Caco-2 (cell line): Measurements from ENCODE around the gene LRP6. TPM values are rescaled to one million over a fixed set of nuclear protein-coding genes. Genes with fewer than 3 reads are reported as not detected.

Experiments
- BruUV-seq: library from RNA; stranded (reverse); fragments of 400-500 nt; replicated peaks from 2 replicates; lab custom pipeline; 2021; lab: Mats Ljungman, UMichigan
- CTCF ChIA-PET: fragments of 300-600 bp; sonication (Branson Sonifier 250); formaldehyde crosslinking; loops from one replicate; lab custom pipeline; 2022; ENCODE audit warnings: antibody characterized with exemption; lab: Charles Lee
- POLR2A ChIA-PET: fragments of 300-600 bp; sonication (Branson Sonifier 250); formaldehyde crosslinking; loops from one replicate; lab custom pipeline; 2022; ENCODE audit warnings: antibody characterized with exemption; lab: Charles Lee
- DNase-seq, 2 experiments: peaks; one replicate each; pipeline versions ENCODE4 v3.0.0 to v3.0.0-alpha.2; 2020 to 2022
- H3K27me3 ChIP-seq: replicated peaks from 2 replicates; pipeline ENCODE4 v1.6.0; 2011; ENCODE audit warnings: low read length; ENCODE audit not compliant: control insufficient read depth, insufficient read depth
- H3K36me3 ChIP-seq: 2 replicates; pipeline ENCODE4 v1.5.1; 2011; ENCODE audit warnings: low read length; ENCODE audit not compliant: control insufficient read depth, insufficient read depth
- H3K4me1 ChIP-seq: fragments of 250-450 bp; sonication (Bioruptor Pico); 2 replicates; pipeline ENCODE4 v1.5.1; 2020; ENCODE audit warnings: mild to moderate bottlenecking
- H3K4me3 ChIP-seq: 2 replicates; pipeline ENCODE4 v1.5.1; 2011; ENCODE audit warnings: low read depth, mild to moderate bottlenecking, control low read depth, low read length
- H3K9me3 ChIP-seq: fragments of 250-450 bp; sonication (Bioruptor Pico); 2 replicates; pipeline ENCODE4 v1.5.1; 2020; ENCODE audit warnings: mild to moderate bottlenecking, moderate library complexity
- H3K27ac Mint-ChIP-seq: one replicate; pipeline ENCODE4 v1.8.0; 2022; ENCODE audit warnings: mixed read lengths; ENCODE audit not compliant: unreplicated experiment
- H3K27me3 Mint-ChIP-seq: one replicate; pipeline ENCODE4 v1.8.0; 2022; ENCODE audit warnings: mixed read lengths; ENCODE audit not compliant: insufficient read depth, unreplicated experiment
- H3K36me3 Mint-ChIP-seq: one replicate; pipeline ENCODE4 v1.8.0; 2022; ENCODE audit warnings: mild to moderate bottlenecking, mixed read lengths; ENCODE audit not compliant: insufficient read depth, unreplicated experiment
- H3K4me1 Mint-ChIP-seq: one replicate; pipeline ENCODE4 v1.8.0; 2022; ENCODE audit warnings: low read depth, mixed read lengths; ENCODE audit not compliant: unreplicated experiment
- H3K4me3 Mint-ChIP-seq: one replicate; pipeline ENCODE4 v1.8.0; 2022; ENCODE audit warnings: mild to moderate bottlenecking, moderate library complexity, mixed read lengths; ENCODE audit not compliant: unreplicated experiment
- H3K9me3 Mint-ChIP-seq: one replicate; pipeline ENCODE4 v1.8.0; 2022; ENCODE audit warnings: mixed read lengths; ENCODE audit not compliant: unreplicated experiment
- intact Hi-C: fragments of 100-400 bp; cut with micrococcal nuclease; formaldehyde crosslinking; loops from one replicate; pipeline ENCODE4 v1.10.0; 2022; ENCODE audit not compliant: unreplicated experiment
- total RNA-seq: library from RNA; stranded (reverse); gene quantifications from 2 replicates; pipeline ENCODE4 v1.2.3, GENCODE V29; 2022
- TF ChIP-seq, protein P1 (sequence below), 2 experiments: fragments of 200-600 bp in 1 of 2; IDR thresholded peaks; 1 replicate in 1 of 2; 2 replicates in 1 of 2; pipeline versions ENCODE4 v1.5.1 to v1.8.0; 2011 to 2022; ENCODE audit warnings: antibody characterized with exemption in 1 of 2, control low read depth in 1 of 2, inconsistent platforms in 1 of 2, low read depth in 1 of 2, low read length in 1 of 2, mild to moderate bottlenecking in 1 of 2, moderate library complexity in 1 of 2; ENCODE audit not compliant: insufficient read depth in 1 of 2, severe bottlenecking in 1 of 2, unreplicated experiment in 1 of 2

Gene LRP6
- total RNA-seq, 1 experiment from 2014 or later, result 72.7 TPM

DNA sequence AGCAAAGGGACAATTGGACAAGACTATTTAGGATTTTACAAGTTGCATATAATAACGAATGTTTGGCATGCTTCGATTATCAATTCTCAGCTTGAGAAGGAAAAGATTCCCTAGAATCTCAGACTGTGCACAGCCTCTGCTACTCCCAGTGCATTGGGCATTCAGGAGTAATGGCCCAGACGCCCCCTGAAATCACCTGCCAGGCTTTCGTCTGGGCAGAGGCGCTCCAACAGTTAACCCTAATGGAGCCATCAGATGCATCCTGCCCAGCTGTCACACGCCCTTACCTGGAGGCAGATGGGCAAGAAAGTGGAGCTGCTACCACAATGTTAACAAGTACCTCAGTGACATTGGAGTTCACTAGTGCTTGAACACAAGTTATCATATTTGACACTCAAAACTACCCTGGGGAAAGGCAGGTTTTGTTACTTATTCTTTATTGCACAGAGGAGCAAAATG, 927 bp upstream of the LRP6 start:
- TF ChIP-seq, protein P1, sequence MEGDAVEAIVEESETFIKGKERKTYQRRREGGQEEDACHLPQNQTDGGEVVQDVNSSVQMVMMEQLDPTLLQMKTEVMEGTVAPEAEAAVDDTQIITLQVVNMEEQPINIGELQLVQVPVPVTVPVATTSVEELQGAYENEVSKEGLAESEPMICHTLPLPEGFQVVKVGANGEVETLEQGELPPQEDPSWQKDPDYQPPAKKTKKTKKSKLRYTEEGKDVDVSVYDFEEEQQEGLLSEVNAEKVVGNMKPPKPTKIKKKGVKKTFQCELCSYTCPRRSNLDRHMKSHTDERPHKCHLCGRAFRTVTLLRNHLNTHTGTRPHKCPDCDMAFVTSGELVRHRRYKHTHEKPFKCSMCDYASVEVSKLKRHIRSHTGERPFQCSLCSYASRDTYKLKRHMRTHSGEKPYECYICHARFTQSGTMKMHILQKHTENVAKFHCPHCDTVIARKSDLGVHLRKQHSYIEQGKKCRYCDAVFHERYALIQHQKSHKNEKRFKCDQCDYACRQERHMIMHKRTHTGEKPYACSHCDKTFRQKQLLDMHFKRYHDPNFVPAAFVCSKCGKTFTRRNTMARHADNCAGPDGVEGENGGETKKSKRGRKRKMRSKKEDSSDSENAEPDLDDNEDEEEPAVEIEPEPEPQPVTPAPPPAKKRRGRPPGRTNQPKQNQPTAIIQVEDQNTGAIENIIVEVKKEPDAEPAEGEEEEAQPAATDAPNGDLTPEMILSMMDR (IDR thresholded peaks at IDR 0.05; ENCODE audit: insufficient read depth in 1 of 2, low read depth in 1 of 2, low read length in 1 of 2, severe bottlenecking in 1 of 2, unreplicated experiment in 1 of 2), result no peak
- ChIA-PET POLR2A (interaction anchor here (0.6 to 2.6 kb wide), 5 partner anchors 24 to 132 kb away, joined by 3 to 22 read pairs (median 4); partner anchors contain the start of gene MANSC1), CTCF (interaction anchor here (0.6 to 0.9 kb wide), 2 partner anchors 68 to 509 kb away, joined by 3 to 4 read pairs; no protein-coding TSS in a partner anchor)
- BruUV-seq, result TSS peak; percentile 97
- Mint-ChIP-seq H3K27ac (peak overlapping the region; percentile 99), H3K27me3 (no peaks in the 10 kb centered on the region), H3K4me1 (peaks cover 36% of the 10 kb centered on the region), H3K36me3 (peaks cover 30% of the 10 kb centered on the region), H3K9me3 (no peaks in the 10 kb centered on the region), H3K4me3 (peak overlapping the region; percentile 91)
- no peaks in the 10 kb centered on the region for H3K9me3 ChIP-seq
- intact Hi-C loops, result loop anchor here (1.0 to 10.0 kb wide), 5 partner anchors 53 to 447 kb away; partner anchors contain the start of gene CDKN1B
- no peaks in the 10 kb centered on the region for H3K36me3 ChIP-seq
- H3K27me3 ChIP-seq, result no peaks in the 10 kb centered on the region
- peaks cover 14% of the 10 kb centered on the region for H3K4me1 ChIP-seq
- H3K4me3 ChIP-seq, result peak overlapping the region; percentile 100
- peak; percentile 51 to 54 for DNase-seq

DNA sequence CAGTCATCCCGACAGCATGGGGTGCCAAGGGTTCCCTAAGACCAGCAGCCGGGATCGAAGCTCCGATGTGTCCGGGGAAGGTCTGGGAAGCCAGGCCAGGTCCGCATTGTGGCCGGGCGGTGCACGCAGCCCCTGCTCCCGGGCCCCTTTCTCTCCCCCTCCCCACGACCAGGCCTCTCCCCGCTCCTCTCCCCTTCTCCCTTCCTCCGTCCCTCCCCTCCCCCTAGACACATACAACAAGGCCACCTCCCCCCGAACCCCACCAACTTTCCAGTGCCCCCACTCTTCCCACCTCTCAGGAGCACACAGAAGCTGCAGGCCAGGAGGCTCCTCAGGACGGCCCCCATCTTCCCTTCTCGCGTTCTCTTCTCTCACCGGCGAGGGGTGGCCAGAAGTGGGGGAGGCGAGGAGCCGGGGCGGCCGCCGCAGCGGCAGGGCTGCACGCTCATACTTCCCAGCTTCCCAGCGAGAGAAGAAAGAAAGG, 413 bp downstream of the LRP6 start:
- Mint-ChIP-seq H3K36me3 (peaks cover 30% of the 10 kb centered on the region), H3K27ac (peak overlapping the region; percentile 99), H3K4me3 (peak overlapping the region; percentile 91), H3K9me3 (no peaks in the 10 kb centered on the region), H3K27me3 (no peaks in the 10 kb centered on the region), H3K4me1 (peaks cover 33% of the 10 kb centered on the region)
- H3K4me1 ChIP-seq, result peaks cover 12% of the 10 kb centered on the region; the same call in 1 of the 2 replicates
- no peak for DNase-seq
- no peaks in the 10 kb centered on the region for H3K27me3 ChIP-seq
- CTCF ChIA-PET, result interaction anchor here (0.6 to 1.5 kb wide), 7 partner anchors 8 to 184 kb away, joined by 4 to 6 read pairs (median 5); partner anchors contain the start of gene MANSC1
- H3K9me3 ChIP-seq, result no peaks in the 10 kb centered on the region
- TF ChIP-seq, protein P1 (IDR thresholded peaks at IDR 0.05; ENCODE audit: insufficient read depth in 1 of 2, low read depth in 1 of 2, low read length in 1 of 2, severe bottlenecking in 1 of 2, unreplicated experiment in 1 of 2), result no peak
- POLR2A ChIA-PET, result interaction anchor here (0.5 to 2.6 kb wide), 12 partner anchors 8 to 1095 kb away, joined by 3 to 22 read pairs (median 5); partner anchors contain the start of gene SMIM10L1
- peak overlapping the region; percentile 100 for H3K4me3 ChIP-seq
- no TSS peak for BruUV-seq
- no peaks in the 10 kb centered on the region for H3K36me3 ChIP-seq
- intact Hi-C loops, result loop anchor here (2.0 to 10.0 kb wide), 3 partner anchors 94 to 448 kb away; partner anchors contain the start of gene CDKN1B

DNA sequence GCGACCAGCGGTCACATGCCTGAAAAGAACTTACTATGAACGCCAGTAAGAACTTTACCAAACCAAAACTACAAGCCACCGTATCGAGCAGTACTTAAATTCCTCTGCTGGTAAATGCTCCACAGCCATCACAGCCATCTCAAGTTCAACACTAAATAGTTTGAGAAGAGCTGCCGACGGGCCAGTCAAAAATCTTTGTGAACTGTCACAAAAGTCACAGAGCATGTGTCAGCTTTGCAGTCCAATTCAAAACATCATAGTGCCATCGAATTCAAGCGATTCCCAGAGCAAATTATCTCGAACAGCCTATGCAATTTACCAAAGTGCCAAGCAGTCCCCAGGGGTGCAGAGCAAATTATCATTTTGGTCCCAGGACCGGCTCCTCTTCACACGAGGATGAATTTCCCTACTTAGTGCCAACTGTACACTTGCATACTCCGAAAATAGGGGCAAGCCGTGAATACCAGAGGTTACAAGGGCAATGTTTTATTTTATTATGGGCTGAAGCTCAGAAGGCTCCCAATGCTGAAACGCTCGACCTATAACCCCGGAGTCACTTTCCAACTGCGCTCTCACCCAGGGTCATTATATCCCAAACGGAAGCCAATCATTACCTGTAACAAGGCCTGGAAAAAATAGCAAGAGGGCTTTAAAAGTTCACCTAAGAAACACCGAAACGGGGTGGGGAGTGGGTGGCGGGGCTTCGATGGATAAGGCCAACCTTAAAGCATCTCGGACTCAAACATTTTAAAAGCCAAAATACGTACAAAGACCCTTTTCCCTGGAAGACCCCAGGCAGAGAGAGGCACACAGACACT, 1.1 kb downstream of the LRP6 start:
- Mint-ChIP-seq H3K27ac (peak overlapping the region; percentile 99), H3K4me1 (peaks cover 29% of the 10 kb centered on the region), H3K4me3 (peak overlapping the region; percentile 91), H3K9me3 (no peaks in the 10 kb centered on the region), H3K36me3 (peaks cover 30% of the 10 kb centered on the region), H3K27me3 (no peaks in the 10 kb centered on the region)
- H3K27me3 ChIP-seq, result no peaks in the 10 kb centered on the region
- BruUV-seq, result TSS peak; percentile 22
- DNase-seq, result peak in 1 of 2 experiments; percentile 29
- ChIA-PET CTCF (interaction anchor here (0.6 to 1.5 kb wide), 4 partner anchors 50 to 184 kb away, joined by 3 to 5 read pairs (median 4); partner anchors contain the start of gene MANSC1), POLR2A (interaction anchor here (0.6 to 2.6 kb wide), 8 partner anchors 43 to 451 kb away, joined by 3 to 22 read pairs (median 4); no protein-coding TSS in a partner anchor)
- H3K9me3 ChIP-seq, result no peaks in the 10 kb centered on the region
- no peaks in the 10 kb centered on the region for H3K36me3 ChIP-seq
- intact Hi-C loops, result loop anchor here (2.0 to 10.0 kb wide), 3 partner anchors 93 to 449 kb away; partner anchors contain the start of gene CDKN1B
- H3K4me1 ChIP-seq, result peaks cover 12% of the 10 kb centered on the region; the same call in 1 of the 2 replicates
- TF ChIP-seq, protein P1 (IDR thresholded peaks at IDR 0.05; ENCODE audit: insufficient read depth in 1 of 2, low read depth in 1 of 2, low read length in 1 of 2, severe bottlenecking in 1 of 2, unreplicated experiment in 1 of 2), result no peak
- H3K4me3 ChIP-seq, result peak overlapping the region; percentile 100
